HepG2 (cell line): ENCODE data around the gene SH2D3A. TPM values are rescaled to one million over a fixed set of nuclear protein-coding genes. Genes with fewer than 3 reads are reported as not detected.
A peak's percentile ranks its signal among the peaks of the same experiment; 100 is the strongest.

Source experiments
- BRD4 ChIP-seq: sonication (generic); formaldehyde crosslinking; IDR thresholded peaks from 2 replicates; pipeline ENCODE4 v1.4.0; 2020; ENCODE audit warnings: missing genetic modification reagents
- ETV6 ChIP-seq: sonication (generic); formaldehyde crosslinking; conservative IDR thresholded peaks from 2 replicates; pipeline ENCODE4 v1.4.0; 2020; ENCODE audit warnings: missing genetic modification reagents
- FIP1L1 ChIP-seq: fragments of 200-400 bp; formaldehyde crosslinking; IDR thresholded peaks from 2 replicates; pipeline ENCODE4 v1.6.1; 2018; ENCODE audit warnings: low read depth, mild to moderate bottlenecking, low read length, moderate library complexity, borderline replicate concordance; ENCODE audit not compliant: insufficient read depth
- FOXA3 ChIP-seq: IDR thresholded peaks from 2 replicates; pipeline ENCODE4 v1.6.1; 2016; ENCODE audit warnings: missing genetic modification reagents, missing compliant biosample characterization
- KMT2B ChIP-seq: IDR thresholded peaks from 2 replicates; pipeline ENCODE4 v1.6.1; 2016; ENCODE audit warnings: missing genetic modification reagents, missing compliant biosample characterization
- MIER3 ChIP-seq: IDR thresholded peaks from 2 replicates; pipeline ENCODE4 v1.6.1; 2016; ENCODE audit warnings: missing compliant biosample characterization, borderline replicate concordance
- PAX8 ChIP-seq: sonication (generic); formaldehyde crosslinking; IDR thresholded peaks from 2 replicates; pipeline ENCODE4 v1.8.0; 2022; ENCODE audit warnings: mild to moderate bottlenecking, missing genetic modification reagents, borderline replicate concordance
- RBFOX2 ChIP-seq: fragments of 200-400 bp; formaldehyde crosslinking; IDR thresholded peaks from 2 replicates; pipeline ENCODE4 v1.6.1; 2017; ENCODE audit warnings: low read depth, mild to moderate bottlenecking, low read length
- SNAPC4 ChIP-seq: sonication (generic); formaldehyde crosslinking; IDR thresholded peaks from 2 replicates; pipeline ENCODE4 v1.4.0; 2020; ENCODE audit warnings: mild to moderate bottlenecking, missing genetic modification reagents
- SPEN ChIP-seq: sonication (generic); formaldehyde crosslinking; IDR thresholded peaks from 2 replicates; pipeline ENCODE4 v1.5.1; 2020; ENCODE audit warnings: low read depth, mild to moderate bottlenecking, missing genetic modification reagents
- TAF15 ChIP-seq: fragments of 200-400 bp; formaldehyde crosslinking; IDR thresholded peaks from one replicate; pipeline ENCODE4 v1.6.1; 2018; ENCODE audit warnings: mild to moderate bottlenecking, low read depth, low read length; ENCODE audit not compliant: poor library complexity, severe bottlenecking
- THRA ChIP-seq: sonication (generic); formaldehyde crosslinking; IDR thresholded peaks from 2 replicates; pipeline ENCODE4 v1.4.0; 2020; ENCODE audit warnings: missing genetic modification reagents, borderline replicate concordance
- ZNF343 ChIP-seq: sonication (generic); formaldehyde crosslinking; IDR thresholded peaks from 2 replicates; pipeline ENCODE4 v1.4.0; 2020; ENCODE audit warnings: mild to moderate bottlenecking, missing genetic modification reagents
- ZNF556 ChIP-seq: sonication (generic); formaldehyde crosslinking; IDR thresholded peaks from 2 replicates; pipeline ENCODE4 v1.4.0; 2020; ENCODE audit warnings: mild to moderate bottlenecking, missing genetic modification reagents, borderline replicate concordance
- ZNF563 ChIP-seq: sonication (generic); formaldehyde crosslinking; IDR thresholded peaks from 2 replicates; pipeline ENCODE4 v1.8.0; 2022; ENCODE audit warnings: mild to moderate bottlenecking, moderate library complexity, missing genetic modification reagents
- ZNF703 ChIP-seq: sonication (generic); formaldehyde crosslinking; IDR thresholded peaks from 2 replicates; pipeline ENCODE4 v1.5.1; 2020; ENCODE audit warnings: missing genetic modification reagents, mild to moderate bottlenecking, moderate library complexity, borderline replicate concordance
- ZNF709 ChIP-seq: sonication (generic); formaldehyde crosslinking; IDR thresholded peaks from 2 replicates; pipeline ENCODE4 v1.5.0; 2020; ENCODE audit warnings: mild to moderate bottlenecking, missing genetic modification reagents
- ZXDC ChIP-seq: sonication (generic); formaldehyde crosslinking; IDR thresholded peaks from 2 replicates; pipeline ENCODE4 v1.5.0; 2020; ENCODE audit warnings: mild to moderate bottlenecking, missing genetic modification reagents
- polyA plus RNA-seq, 8 experiments: library from polyadenylated mRNA; depleted of rRNA in 3 of 8; stranded (reverse) in 7 of 8; unstranded in 1 of 8; fragments of >200 nt; fragmentation: Illumina TruSeq in 4 of 8; extraction: Trizol in 4 of 8; gene quantifications; 2 replicates each; pipeline versions ENCODE4 v1.2.1 to v1.2.3, GENCODE V29; 2011 to 2016; ENCODE audit warnings: low read depth in 4 of 8, missing spikeins in 1 of 8, mixed read lengths in 1 of 8; ENCODE audit not compliant: insufficient read depth in 1 of 8
- total RNA-seq, 5 experiments: library from RNA; depleted of rRNA; stranded (reverse); fragments of >200 nt; fragmentation: Illumina TruSeq; extraction: Trizol; gene quantifications; 2 replicates each; pipeline ENCODE4 v1.2.3, GENCODE V29; 2016; ENCODE audit warnings: low read depth in 1 of 5

Gene SH2D3A
- total and polyA plus RNA-seq, 2 of the 13 experiments (the other 11 are each of a cell fraction or from before 2014, with no cell fraction given) = 1.0 to 2.2 TPM

- peak; percentile 35; the same call in 1 of the 2 replicates for TF ChIP-seq ZXDC
- TF ChIP-seq ZNF343 (CRISPR knock-in tag) = no peak
- TF ChIP-seq BRD4 (CRISPR knock-in tag) = 0 out of 2 replicates have a peak, but pooled peaks have one; percentile 17
- no peak for TF ChIP-seq KMT2B (CRISPR knock-in tag)
- TF ChIP-seq FOXA3 (CRISPR knock-in tag) = peak; percentile 28; the same call in 1 of the 2 replicates
- no peak for TF ChIP-seq ZNF556
- TF ChIP-seq FIP1L1 = no peak
- peak; percentile 49; the same call in 1 of the 2 replicates for TF ChIP-seq RBFOX2
- TF ChIP-seq SPEN = no peak
- TF ChIP-seq THRA (CRISPR knock-in tag) = peak; percentile 85
- TF ChIP-seq ZNF563 (CRISPR knock-in tag) = 0 out of 2 replicates have a peak, but pooled peaks have one; percentile 20
- no peak for TF ChIP-seq PAX8 (CRISPR knock-in tag)
- no peak for TF ChIP-seq TAF15
- TF ChIP-seq ETV6 (CRISPR knock-in tag) = no peak
- no peak for TF ChIP-seq ZNF703 (CRISPR knock-in tag)
- TF ChIP-seq ZNF709 (CRISPR knock-in tag) = no peak
- 0 out of 2 replicates have a peak, but pooled peaks have one; percentile 52 for TF ChIP-seq MIER3
- no peak for TF ChIP-seq SNAPC4 (CRISPR knock-in tag)
Observed at GRCh38 chr19:6725513-6726231, 41.6 kb downstream of the SH2D3A start (continued).
